ENCODE measurements around the gene LARP6.

Gene LARP6

DNA sequence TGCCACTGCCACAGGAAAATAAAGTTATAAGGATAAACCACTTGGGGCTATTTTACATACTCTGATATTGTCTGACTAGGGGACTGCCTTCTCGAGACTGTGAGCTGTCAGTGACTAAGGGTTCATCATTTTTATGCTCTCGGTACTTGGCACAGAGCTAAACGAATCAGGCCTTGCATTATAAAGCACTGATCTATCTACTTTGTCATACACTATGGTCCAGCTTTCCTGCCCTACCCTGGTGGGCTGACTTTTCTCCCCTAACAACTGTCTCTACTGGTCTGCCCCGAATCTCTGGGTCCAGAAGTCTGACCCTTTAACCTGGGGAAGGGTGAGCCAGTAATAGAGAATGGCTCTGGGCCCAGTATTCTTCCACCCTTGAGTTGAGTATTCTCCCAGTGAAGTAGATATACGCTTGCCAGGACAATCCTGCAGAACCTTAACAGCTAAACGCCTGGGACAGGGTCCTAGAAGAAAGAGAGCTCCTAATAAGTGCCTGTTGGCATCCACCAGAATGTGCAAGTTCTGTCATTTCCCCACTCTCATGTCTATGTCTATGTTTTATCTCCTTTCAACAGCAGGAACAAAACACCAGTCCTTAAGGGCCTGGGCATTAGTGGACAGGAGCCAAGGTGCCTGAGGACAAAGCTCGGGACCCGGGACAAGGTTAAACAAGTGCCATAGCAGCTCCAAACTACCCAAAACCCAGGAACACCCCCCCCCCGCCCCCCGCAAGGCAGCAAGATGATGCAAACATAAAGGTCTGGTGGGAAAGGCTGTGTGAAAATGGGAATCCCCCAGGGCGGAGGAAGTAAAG lies 1.2 kb downstream of the LARP6 start:
- no peak for TF ChIP-seq CTCF (IDR thresholded peaks at IDR 0.05; ENCODE audit: unreplicated experiment in 3 of 3)

GRCh38 chr15:70851889-70852288 lies 2.1 kb downstream of the LARP6 start:
- peaks cover 23% of the 10 kb centered on the region for H3K36me3 Mint-ChIP-seq (ENCODE audit: low read depth)
- H3K4me1 Mint-ChIP-seq, result peaks cover 26% of the 10 kb centered on the region
- no peak overlapping the region for H3K27ac Mint-ChIP-seq
- peak overlapping the region; percentile 62 to 97 (median 94) for H3K4me3 Mint-ChIP-seq
- no peak for TF ChIP-seq CTCF (IDR thresholded peaks at IDR 0.05; ENCODE audit: unreplicated experiment in 3 of 3)
- H3K9me3 Mint-ChIP-seq, result no peaks in the 10 kb centered on the region
- H3K27me3 Mint-ChIP-seq (ENCODE audit: low read depth), result no peaks in the 10 kb centered on the region

More for the DNA sequence above, 1.2 kb downstream of the LARP6 start:
- no peaks in the 10 kb centered on the region for H3K27me3 Mint-ChIP-seq (ENCODE audit: low read depth)
- peak overlapping the region; percentile 90 to 97 (median 94) for H3K4me3 Mint-ChIP-seq
- no peaks in the 10 kb centered on the region for H3K9me3 Mint-ChIP-seq
- H3K36me3 Mint-ChIP-seq (ENCODE audit: low read depth), result peaks cover 23% of the 10 kb centered on the region
- peak overlapping the region; percentile 81 to 90 (median 85) for H3K27ac Mint-ChIP-seq
- peaks cover 31% of the 10 kb centered on the region for H3K4me1 Mint-ChIP-seq

GRCh38 chr15:70845602-70846360 lies 8.2 kb downstream of the LARP6 start:
- Mint-ChIP-seq H3K9me3 (no peaks in the 10 kb centered on the region), H3K4me3 (no peak overlapping the region), H3K4me1 (no peaks in the 10 kb centered on the region), H3K36me3 (ENCODE audit: low read depth) (peaks cover 24% of the 10 kb centered on the region), H3K27me3 (ENCODE audit: low read depth) (no peaks in the 10 kb centered on the region), H3K27ac (no peak overlapping the region)
- no peak for TF ChIP-seq CTCF (IDR thresholded peaks at IDR 0.05; ENCODE audit: unreplicated experiment in 3 of 3)

- Mint-ChIP-seq H3K4me3 (no peak overlapping the region), H3K27ac (no peak overlapping the region), H3K36me3 (ENCODE audit: low read depth) (peaks cover 61% of the 10 kb centered on the region), H3K4me1 (peaks cover 31% of the 10 kb centered on the region), H3K9me3 (no peaks in the 10 kb centered on the region), H3K27me3 (ENCODE audit: low read depth) (peaks cover 3% of the 10 kb centered on the region)
- no peak for TF ChIP-seq CTCF (IDR thresholded peaks at IDR 0.05; ENCODE audit: unreplicated experiment in 3 of 3)
Observed at GRCh38 chr15:70837476-70837875, 16.5 kb downstream of the LARP6 start.

DNA sequence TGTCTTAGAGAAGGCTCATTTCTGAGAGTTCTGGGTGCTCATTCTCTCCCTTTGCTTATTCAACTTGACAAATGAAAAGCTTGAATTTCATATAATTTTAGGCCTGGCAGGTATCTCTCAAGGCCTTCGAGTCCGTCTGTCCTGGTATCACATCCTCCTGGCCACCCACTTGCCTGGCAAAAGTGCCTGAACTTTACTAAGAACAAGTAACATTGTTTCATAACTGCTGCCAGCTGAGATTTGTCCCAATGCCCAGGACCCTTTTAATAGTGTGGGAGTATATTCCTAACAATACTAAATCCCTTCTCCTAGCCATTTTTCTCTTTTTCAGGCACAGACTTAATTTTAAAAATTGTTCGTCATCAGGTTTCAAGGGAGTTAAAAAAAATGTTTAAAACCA lies 18.1 kb downstream of the LARP6 start:
- Mint-ChIP-seq H3K9me3 (no peaks in the 10 kb centered on the region), H3K4me1 (peaks cover 31% of the 10 kb centered on the region), H3K4me3 (no peak overlapping the region), H3K27ac (peak overlapping the region in 1 of 3 experiments; percentile 88), H3K36me3 (ENCODE audit: low read depth) (peaks cover 63% of the 10 kb centered on the region), H3K27me3 (ENCODE audit: low read depth) (peaks cover 3% of the 10 kb centered on the region)
- no peak for TF ChIP-seq CTCF (IDR thresholded peaks at IDR 0.05; ENCODE audit: unreplicated experiment in 3 of 3)

Data from nephron (organoid).